K562 (cell line): ENCODE data around the gene SPATA33. TPM values are rescaled to one million over a fixed set of nuclear protein-coding genes. Genes with fewer than 3 reads are reported as not detected.

Experiments used
- CBFA2T2 ChIP-seq: fragments of 450-650 bp; conservative IDR thresholded peaks from 2 replicates; pipeline ENCODE4 v1.6.1; 2017; ENCODE audit warnings: mild to moderate bottlenecking
- CC2D1A ChIP-seq: fragments of 450-650 bp; IDR thresholded peaks from 2 replicates; pipeline ENCODE4 v1.6.1; 2017; ENCODE audit warnings: mild to moderate bottlenecking
- CSDE1 ChIP-seq, 2 experiments: fragments of 450-650 bp; IDR thresholded peaks; 2 replicates each; pipeline ENCODE4 v1.6.1; 2016; ENCODE audit warnings: mild to moderate bottlenecking in 1 of 2
- FOS ChIP-seq: IDR thresholded peaks from 3 replicates; pipeline ENCODE4 v1.6.1; 2011; ENCODE audit not compliant: insufficient read length; ENCODE audit errors: extremely low read depth
- HOXB6 ChIP-seq: fragments of 250-450 bp; sonication (Bioruptor Pico); IDR thresholded peaks from 2 replicates; pipeline ENCODE4 v1.5.1; 2022; ENCODE audit warnings: mild to moderate bottlenecking, borderline replicate concordance
- MAFF ChIP-seq: IDR thresholded peaks from 2 replicates; pipeline ENCODE4 v1.6.1; 2012; ENCODE audit warnings: low read length, improper control_type of control experiment
- MCM2 ChIP-seq: fragments of 450-650 bp; IDR thresholded peaks from 2 replicates; pipeline ENCODE4 v1.6.1; 2017; ENCODE audit warnings: low read depth, mild to moderate bottlenecking
- RBM25 ChIP-seq: fragments of 200-400 bp; formaldehyde crosslinking; IDR thresholded peaks from 2 replicates; pipeline ENCODE4 v1.6.1; 2018; ENCODE audit warnings: low read length, low read depth, moderate library complexity; ENCODE audit not compliant: severe bottlenecking
- SRSF1 ChIP-seq: fragments of 200-400 bp; formaldehyde crosslinking; IDR thresholded peaks from 2 replicates; pipeline ENCODE4 v1.6.1; 2017; ENCODE audit warnings: mild to moderate bottlenecking, low read depth, low read length, moderate library complexity
- STAG1 ChIP-seq: sonication (generic); formaldehyde crosslinking; IDR thresholded peaks from 2 replicates; pipeline ENCODE4 v1.5.0; 2020; ENCODE audit warnings: missing genetic modification reagents, borderline replicate concordance
- ZNF24 ChIP-seq: fragments of 450-650 bp; IDR thresholded peaks from 2 replicates; pipeline ENCODE4 v1.6.1; 2016
- ZSCAN29 ChIP-seq: fragments of 450-650 bp; IDR thresholded peaks from 2 replicates; pipeline ENCODE4 v1.6.1; 2017
- polyA plus RNA-seq, 8 experiments: library from polyadenylated mRNA; depleted of rRNA in 4 of 8; stranded (reverse) in 5 of 8; unstranded in 3 of 8; fragments of >200 nt; fragmentation: Nextera tagmentation in 2 of 8; fragmentation: Illumina TruSeq in 1 of 8; extraction: Ambion mirVana in 2 of 8; extraction: Trizol in 1 of 8; gene quantifications; 2 replicates each; pipeline versions ENCODE4 v1.2.1 to v1.2.3, GENCODE V29; 2011 to 2014; ENCODE audit warnings: inconsistent platforms in 1 of 8, missing spikeins in 1 of 8
- total RNA-seq, 7 experiments: library from RNA; depleted of rRNA in 6 of 7; stranded (reverse); fragments of >200 nt in 6 of 7; fragmentation: Illumina TruSeq in 2 of 7; extraction: Trizol in 2 of 7; gene quantifications; 2 replicates each; pipeline versions ENCODE4 v1.2.1 to v1.2.3, GENCODE V29; 2011 to 2021; ENCODE audit warnings: low replicate concordance in 1 of 7
- TF ChIP-seq, protein P1 (sequence below): sonication (generic); formaldehyde crosslinking; IDR thresholded peaks from 2 replicates; pipeline ENCODE4 v1.9.0; 2022; ENCODE audit warnings: mild to moderate bottlenecking, missing genetic modification reagents
- TF ChIP-seq, protein P2 (sequence below): sonication (generic); formaldehyde crosslinking; IDR thresholded peaks from 2 replicates; pipeline ENCODE4 v1.8.0; 2023; ENCODE audit warnings: mild to moderate bottlenecking, missing genetic modification reagents
- TF ChIP-seq, protein P3 (sequence below): fragments of 250-450 bp; sonication (Bioruptor Pico); IDR thresholded peaks from 2 replicates; pipeline ENCODE4 v1.4.0; 2020; ENCODE audit warnings: mild to moderate bottlenecking
- TF ChIP-seq, protein P4 (sequence below), 2 experiments: fragments of 450-650 bp; IDR thresholded peaks; 2 replicates each; pipeline ENCODE4 v1.6.1; 2018; ENCODE audit warnings: mild to moderate bottlenecking in 2 of 2, low read depth in 1 of 2; ENCODE audit not compliant: partially characterized antibody in 2 of 2
- TF ChIP-seq, protein P5 (sequence below), 2 experiments: fragments of 200-800 bp in 1 of 2; sonication (Bioruptor generic) in 1 of 2; sonication (generic) in 1 of 2; formaldehyde crosslinking in 1 of 2; IDR thresholded peaks in 1 of 2; conservative IDR thresholded peaks in 1 of 2; 2 replicates each; pipeline versions ENCODE4 v1.5.0 to v1.6.1; 2016 to 2020; ENCODE audit warnings: missing compliant biosample characterization in 1 of 2, missing genetic modification characterization in 1 of 2, missing genetic modification reagents in 1 of 2

The SPATA33 gene
- total and polyA plus RNA-seq, 9 of the 15 experiments (the other 6 are each of a cell fraction or from before 2014, with no cell fraction given): 4.0 to 20.0 (median 11.8) TPM

DNA sequence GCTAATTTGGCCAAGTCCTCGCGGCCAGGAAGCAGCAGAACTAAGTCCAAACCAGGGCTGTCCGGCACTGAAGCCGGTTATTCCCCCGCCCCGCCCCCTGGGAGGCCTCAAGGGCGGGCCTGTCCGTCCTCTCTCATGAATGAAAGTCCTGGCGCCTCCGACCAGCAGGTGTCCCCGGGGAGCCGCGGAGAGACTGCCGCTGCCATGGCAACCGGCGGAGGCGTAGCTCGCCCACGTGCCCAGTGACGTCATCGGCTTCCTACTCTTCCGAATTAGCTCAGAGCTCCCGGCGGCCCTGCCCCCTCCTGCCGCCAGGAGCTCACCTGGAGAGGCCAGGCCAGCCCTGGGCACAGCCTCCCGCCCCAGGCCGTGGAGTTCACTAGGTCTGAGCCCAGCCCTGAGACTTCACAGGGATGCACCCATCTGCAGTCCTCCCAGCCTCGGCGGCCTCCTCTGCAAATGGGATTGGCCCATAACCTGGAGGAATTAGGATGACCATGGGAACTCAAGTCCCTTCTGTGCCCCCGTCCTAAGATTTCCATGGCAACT lies 42.5 kb downstream of the SPATA33 start (continued):
- TF ChIP-seq ZSCAN29: no peak
- TF ChIP-seq HOXB6 (CRISPR knock-in tag): no peak
- TF ChIP-seq, protein P1, sequence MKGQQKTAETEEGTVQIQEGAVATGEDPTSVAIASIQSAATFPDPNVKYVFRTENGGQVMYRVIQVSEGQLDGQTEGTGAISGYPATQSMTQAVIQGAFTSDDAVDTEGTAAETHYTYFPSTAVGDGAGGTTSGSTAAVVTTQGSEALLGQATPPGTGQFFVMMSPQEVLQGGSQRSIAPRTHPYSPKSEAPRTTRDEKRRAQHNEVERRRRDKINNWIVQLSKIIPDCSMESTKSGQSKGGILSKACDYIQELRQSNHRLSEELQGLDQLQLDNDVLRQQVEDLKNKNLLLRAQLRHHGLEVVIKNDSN (CRISPR knock-in tag): peak; percentile 99
- TF ChIP-seq, protein P2, sequence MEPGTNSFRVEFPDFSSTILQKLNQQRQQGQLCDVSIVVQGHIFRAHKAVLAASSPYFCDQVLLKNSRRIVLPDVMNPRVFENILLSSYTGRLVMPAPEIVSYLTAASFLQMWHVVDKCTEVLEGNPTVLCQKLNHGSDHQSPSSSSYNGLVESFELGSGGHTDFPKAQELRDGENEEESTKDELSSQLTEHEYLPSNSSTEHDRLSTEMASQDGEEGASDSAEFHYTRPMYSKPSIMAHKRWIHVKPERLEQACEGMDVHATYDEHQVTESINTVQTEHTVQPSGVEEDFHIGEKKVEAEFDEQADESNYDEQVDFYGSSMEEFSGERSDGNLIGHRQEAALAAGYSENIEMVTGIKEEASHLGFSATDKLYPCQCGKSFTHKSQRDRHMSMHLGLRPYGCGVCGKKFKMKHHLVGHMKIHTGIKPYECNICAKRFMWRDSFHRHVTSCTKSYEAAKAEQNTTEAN (CRISPR knock-in tag): no peak
- TF ChIP-seq, protein P3, sequence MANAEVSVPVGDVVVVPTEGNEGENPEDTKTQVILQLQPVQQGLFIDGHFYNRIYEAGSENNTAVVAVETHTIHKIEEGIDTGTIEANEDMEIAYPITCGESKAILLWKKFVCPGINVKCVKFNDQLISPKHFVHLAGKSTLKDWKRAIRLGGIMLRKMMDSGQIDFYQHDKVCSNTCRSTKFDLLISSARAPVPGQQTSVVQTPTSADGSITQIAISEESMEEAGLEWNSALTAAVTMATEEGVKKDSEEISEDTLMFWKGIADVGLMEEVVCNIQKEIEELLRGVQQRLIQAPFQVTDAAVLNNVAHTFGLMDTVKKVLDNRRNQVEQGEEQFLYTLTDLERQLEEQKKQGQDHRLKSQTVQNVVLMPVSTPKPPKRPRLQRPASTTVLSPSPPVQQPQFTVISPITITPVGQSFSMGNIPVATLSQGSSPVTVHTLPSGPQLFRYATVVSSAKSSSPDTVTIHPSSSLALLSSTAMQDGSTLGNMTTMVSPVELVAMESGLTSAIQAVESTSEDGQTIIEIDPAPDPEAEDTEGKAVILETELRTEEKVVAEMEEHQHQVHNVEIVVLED (CRISPR knock-in tag): 0 out of 2 replicates have a peak, but pooled peaks have one; percentile 38
- no peak for TF ChIP-seq RBM25
- peak; percentile 32; the same call in 1 of the 2 replicates for TF ChIP-seq CC2D1A
- TF ChIP-seq, protein P4, sequence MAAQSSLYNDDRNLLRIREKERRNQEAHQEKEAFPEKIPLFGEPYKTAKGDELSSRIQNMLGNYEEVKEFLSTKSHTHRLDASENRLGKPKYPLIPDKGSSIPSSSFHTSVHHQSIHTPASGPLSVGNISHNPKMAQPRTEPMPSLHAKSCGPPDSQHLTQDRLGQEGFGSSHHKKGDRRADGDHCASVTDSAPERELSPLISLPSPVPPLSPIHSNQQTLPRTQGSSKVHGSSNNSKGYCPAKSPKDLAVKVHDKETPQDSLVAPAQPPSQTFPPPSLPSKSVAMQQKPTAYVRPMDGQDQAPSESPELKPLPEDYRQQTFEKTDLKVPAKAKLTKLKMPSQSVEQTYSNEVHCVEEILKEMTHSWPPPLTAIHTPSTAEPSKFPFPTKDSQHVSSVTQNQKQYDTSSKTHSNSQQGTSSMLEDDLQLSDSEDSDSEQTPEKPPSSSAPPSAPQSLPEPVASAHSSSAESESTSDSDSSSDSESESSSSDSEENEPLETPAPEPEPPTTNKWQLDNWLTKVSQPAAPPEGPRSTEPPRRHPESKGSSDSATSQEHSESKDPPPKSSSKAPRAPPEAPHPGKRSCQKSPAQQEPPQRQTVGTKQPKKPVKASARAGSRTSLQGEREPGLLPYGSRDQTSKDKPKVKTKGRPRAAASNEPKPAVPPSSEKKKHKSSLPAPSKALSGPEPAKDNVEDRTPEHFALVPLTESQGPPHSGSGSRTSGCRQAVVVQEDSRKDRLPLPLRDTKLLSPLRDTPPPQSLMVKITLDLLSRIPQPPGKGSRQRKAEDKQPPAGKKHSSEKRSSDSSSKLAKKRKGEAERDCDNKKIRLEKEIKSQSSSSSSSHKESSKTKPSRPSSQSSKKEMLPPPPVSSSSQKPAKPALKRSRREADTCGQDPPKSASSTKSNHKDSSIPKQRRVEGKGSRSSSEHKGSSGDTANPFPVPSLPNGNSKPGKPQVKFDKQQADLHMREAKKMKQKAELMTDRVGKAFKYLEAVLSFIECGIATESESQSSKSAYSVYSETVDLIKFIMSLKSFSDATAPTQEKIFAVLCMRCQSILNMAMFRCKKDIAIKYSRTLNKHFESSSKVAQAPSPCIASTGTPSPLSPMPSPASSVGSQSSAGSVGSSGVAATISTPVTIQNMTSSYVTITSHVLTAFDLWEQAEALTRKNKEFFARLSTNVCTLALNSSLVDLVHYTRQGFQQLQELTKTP (IDR thresholded peaks at IDR 0.05; ENCODE audit: low read depth in 1 of 2, partially characterized antibody in 2 of 2): no peak
- TF ChIP-seq MCM2: no peak
- no peak for TF ChIP-seq ZNF24
- no peak; a peak in 1 of 4 replicates for TF ChIP-seq CSDE1 (IDR thresholded peaks at IDR 0.05)
- TF ChIP-seq, protein P5, sequence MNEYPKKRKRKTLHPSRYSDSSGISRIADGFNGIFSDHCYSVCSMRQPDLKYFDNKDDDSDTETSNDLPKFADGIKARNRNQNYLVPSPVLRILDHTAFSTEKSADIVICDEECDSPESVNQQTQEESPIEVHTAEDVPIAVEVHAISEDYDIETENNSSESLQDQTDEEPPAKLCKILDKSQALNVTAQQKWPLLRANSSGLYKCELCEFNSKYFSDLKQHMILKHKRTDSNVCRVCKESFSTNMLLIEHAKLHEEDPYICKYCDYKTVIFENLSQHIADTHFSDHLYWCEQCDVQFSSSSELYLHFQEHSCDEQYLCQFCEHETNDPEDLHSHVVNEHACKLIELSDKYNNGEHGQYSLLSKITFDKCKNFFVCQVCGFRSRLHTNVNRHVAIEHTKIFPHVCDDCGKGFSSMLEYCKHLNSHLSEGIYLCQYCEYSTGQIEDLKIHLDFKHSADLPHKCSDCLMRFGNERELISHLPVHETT (CRISPR knock-in tag; conservative IDR thresholded peaks at IDR 0.05 in 1 of 2, IDR thresholded peaks at IDR 0.05 in 1 of 2): peak in 1 of 2 experiments; percentile 41; a peak in 1 of 4 replicates
- TF ChIP-seq MAFF: no peak
- TF ChIP-seq STAG1 (CRISPR knock-in tag): no peak; the same call in 1 of the 2 replicates
- no peak for TF ChIP-seq SRSF1
- peak; percentile 64 for TF ChIP-seq CBFA2T2
- TF ChIP-seq FOS: peak; percentile 21
